Gastrocnemius medialis (tissue), 4 donors: ENCODE data around the gene RPS6KA2. TPM values are rescaled to one million over a fixed set of nuclear protein-coding genes. Genes with fewer than 3 reads are reported as not detected.

ENCODE experiments used
- ATAC-seq, 2 donors: fragments of 150-250 bp; one replicate each; pipeline ENCODE4 v1.9.1; 2016
- DNase-seq, 2 donors: peaks; one replicate each; pipeline ENCODE4 v3.0.0-alpha.2; 2019
- H3K27ac ChIP-seq, 4 donors: fragments of 200-600 bp; sonication (generic); 1 replicate in 1 of 4; 2 replicates in 3 of 4; pipeline ENCODE4 v1.5.1; 2016 to 2018; ENCODE audit warnings: mild to moderate bottlenecking in 2 of 4, moderate library complexity in 1 of 4
- H3K27me3 ChIP-seq, 3 donors: fragments of 200-600 bp; sonication (generic) in 2 of 3; 1 replicate in 1 of 3; 2 replicates in 2 of 3; pipeline versions ENCODE4 v1.5.1 to v1.6.0; 2016 to 2019; ENCODE audit warnings: mild to moderate bottlenecking in 1 of 3, moderate library complexity in 1 of 3
- H3K36me3 ChIP-seq, 2 donors: fragments of 200-600 bp; sonication (generic) in 1 of 2; one replicate each; pipeline ENCODE4 v1.5.1; 2017 to 2018
- H3K4me1 ChIP-seq, 2 donors: fragments of 200-600 bp; sonication (generic) in 1 of 2; one replicate each; pipeline ENCODE4 v1.5.1; 2016 to 2017; ENCODE audit warnings: mild to moderate bottlenecking in 2 of 2
- H3K4me3 ChIP-seq, 4 donors: fragments of 200-600 bp; sonication (generic) in 3 of 4; 1 replicate in 1 of 4; 2 replicates in 3 of 4; pipeline ENCODE4 v1.5.1; 2016 to 2019; ENCODE audit warnings: mild to moderate bottlenecking in 2 of 4
- H3K9me3 ChIP-seq, 3 donors: fragments of 200-600 bp; sonication (generic) in 2 of 3; 1 replicate in 1 of 3; 2 replicates in 2 of 3; pipeline ENCODE4 v1.5.1; 2016 to 2019
- CTCF ChIP-seq, 5 experiments: fragments of 450-650 bp in 3 of 5; fragments of 200-600 bp in 2 of 5; sonication (generic) in 2 of 5; IDR thresholded peaks in 4 of 5; conservative IDR thresholded peaks in 1 of 5; 1 replicate in 4 of 5; 2 replicates in 1 of 5; pipeline ENCODE4 v1.5.1; 2016 to 2019; ENCODE audit warnings: antibody characterized with exemption in 5 of 5, mild to moderate bottlenecking in 3 of 5, moderate library complexity in 3 of 5
- POLR2A ChIP-seq, 2 donors: fragments of 450-650 bp; IDR thresholded peaks; one replicate each; pipeline ENCODE4 v1.6.1; 2017; ENCODE audit warnings: antibody characterized with exemption in 2 of 2, mild to moderate bottlenecking in 2 of 2, moderate library complexity in 2 of 2
- in situ Hi-C, 4 donors: fragments of 200-750 bp; cut with MboI; loops; one replicate each; pipeline versions ENCODE4 v1.15.0 to v1.8.0; 2017; ENCODE audit warnings: low sequenced_read_pairs in 4 of 4
- intact Hi-C: fragments of 100-400 bp; cut with DNase I; formaldehyde crosslinking; loops from one replicate; pipeline ENCODE4 v1.15.1; 2023; ENCODE audit warnings: low total_unique reads
- total RNA-seq, 4 donors: library from RNA; depleted of rRNA; stranded (reverse); fragments of >200 nt; gene quantifications; one replicate each; pipeline versions ENCODE4 v1.1.0 to v1.2.3, GENCODE V29; 2016

RPS6KA2 gene
- total RNA-seq, 4 donors from 2014 or later, result 18.7 to 35.7 (median 27.4) TPM

DNA sequence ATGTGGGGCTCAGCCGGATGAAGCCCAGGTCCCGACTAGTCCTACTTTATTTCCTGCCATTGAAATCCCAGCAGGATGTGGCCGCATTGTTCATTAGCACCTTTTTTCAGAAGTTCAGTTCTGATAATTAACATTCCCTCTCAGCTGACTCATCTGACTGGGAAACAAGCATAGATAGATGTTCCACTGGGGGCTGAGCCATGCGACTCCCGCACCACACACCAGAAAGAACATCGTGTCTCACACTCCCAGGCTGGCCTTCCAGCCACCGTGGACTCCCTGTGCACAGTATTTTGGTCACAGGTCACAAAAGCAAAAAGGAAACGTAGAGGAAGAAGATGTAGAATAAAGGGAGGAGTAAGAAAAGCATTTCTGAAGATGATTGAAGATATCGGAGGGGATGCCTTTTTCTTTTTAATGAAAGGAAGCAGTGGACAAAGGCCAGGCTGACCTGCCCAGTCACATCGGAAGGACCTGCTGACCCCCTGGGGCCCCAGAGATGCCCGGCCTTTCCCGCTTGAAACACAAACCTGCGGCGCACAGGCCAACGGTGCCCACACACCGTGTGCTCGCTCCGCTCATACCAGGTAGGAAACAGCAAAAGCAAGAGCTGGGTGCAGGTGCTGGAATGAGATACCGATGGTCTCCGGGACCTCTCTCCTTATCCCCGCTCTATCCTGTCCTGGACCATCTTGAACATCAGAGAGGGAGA lies 11.8 kb downstream of the RPS6KA2 start:
- Histone ChIP-seq H3K4me3 (no peak overlapping the region), H3K36me3 (no peaks in the 10 kb centered on the region), H3K9me3 (no peaks in the 10 kb centered on the region), H3K27ac (peak overlapping the region; percentile 65 to 87 (median 76)), H3K27me3 (no peaks in the 10 kb centered on the region), H3K4me1 (peaks cover 40 to 79% of the 10 kb centered on the region in 2 donors)
- DNase-seq (peak; percentile 60 to 78), ATAC-seq (peak; percentile 55 to 79)
- intact Hi-C loops (no loop called here), in situ Hi-C loops (no loop called here)
- TF ChIP-seq POLR2A (IDR thresholded peaks at IDR 0.05), result no peak
- no peak for TF ChIP-seq CTCF (IDR thresholded peaks at IDR 0.05 in 4 of 5, conservative IDR thresholded peaks at IDR 0.05 in 1 of 5)

DNA sequence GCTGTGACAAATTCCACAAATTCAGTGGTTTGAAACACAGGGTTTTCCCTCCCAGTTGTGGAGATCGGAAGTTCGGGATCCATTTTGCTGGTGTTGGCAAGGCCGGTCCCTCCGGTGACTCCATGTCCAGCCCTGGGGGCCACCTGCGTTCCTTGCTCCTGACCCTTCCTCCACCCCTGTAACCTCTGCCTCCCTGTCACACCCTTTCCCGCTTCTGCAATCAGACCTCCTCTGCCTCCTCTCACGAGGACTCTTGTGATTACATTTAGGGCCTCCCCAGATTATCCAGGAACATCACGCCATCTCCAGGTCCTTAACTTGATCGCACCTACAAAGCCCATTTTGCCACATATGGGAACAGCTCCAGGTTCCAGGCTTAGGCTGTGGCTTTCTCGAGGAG lies 12.5 kb downstream of the RPS6KA2 start:
- peak; percentile 8 to 25 for ATAC-seq
- Histone ChIP-seq H3K27me3 (no peaks in the 10 kb centered on the region), H3K9me3 (no peaks in the 10 kb centered on the region), H3K36me3 (no peaks in the 10 kb centered on the region), H3K4me3 (no peak overlapping the region), H3K27ac (peak overlapping the region; percentile 65 to 87 (median 76)), H3K4me1 (peaks cover 38 to 79% of the 10 kb centered on the region in 2 donors)
- DNase-seq, result no peak
- in situ Hi-C loops (loop anchor here in 1 of 4 donors (5.0 kb wide), 1 partner anchor 52 kb away; no protein-coding TSS in a partner anchor), intact Hi-C loops (no loop called here)
- no peak for TF ChIP-seq CTCF (IDR thresholded peaks at IDR 0.05 in 4 of 5, conservative IDR thresholded peaks at IDR 0.05 in 1 of 5)
- no peak for TF ChIP-seq POLR2A (IDR thresholded peaks at IDR 0.05)

DNA sequence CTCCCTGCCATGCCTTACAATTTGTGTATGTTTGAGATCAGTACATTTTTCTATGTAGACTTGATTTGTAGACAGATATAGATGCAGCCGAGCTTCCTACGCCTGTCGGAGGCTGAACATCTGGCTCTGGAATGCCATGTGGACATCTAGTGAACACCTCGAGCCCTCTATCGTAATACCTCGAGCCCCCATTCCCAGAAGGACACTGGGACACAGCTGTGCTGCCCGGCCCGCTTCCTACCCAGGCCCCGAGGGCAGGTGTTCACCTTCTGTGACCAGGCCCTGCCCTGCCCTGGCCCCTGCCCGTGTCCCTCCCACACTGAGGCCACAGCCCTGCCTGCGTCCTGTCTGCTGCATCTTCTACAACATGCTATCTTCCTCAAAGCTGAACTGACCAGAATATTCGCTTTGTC lies 12.9 kb downstream of the RPS6KA2 start:
- peaks cover 35 to 76% of the 10 kb centered on the region in 2 donors for H3K4me1 ChIP-seq

GRCh38 chr6:166613027-166613426 lies 14.0 kb downstream of the RPS6KA2 start:
- Histone ChIP-seq H3K4me3 (no peak overlapping the region), H3K36me3 (no peaks in the 10 kb centered on the region), H3K27me3 (no peaks in the 10 kb centered on the region), H3K27ac (peak overlapping the region; percentile 65 to 87 (median 76)), H3K4me1 (peaks cover 35 to 72% of the 10 kb centered on the region in 2 donors), H3K9me3 (no peaks in the 10 kb centered on the region)
- DNase-seq (no peak), ATAC-seq (no peak)
- TF ChIP-seq CTCF (IDR thresholded peaks at IDR 0.05 in 4 of 5, conservative IDR thresholded peaks at IDR 0.05 in 1 of 5) (no peak), POLR2A (IDR thresholded peaks at IDR 0.05) (no peak)
- intact Hi-C loops, result no loop called here
- in situ Hi-C loops, result loop anchor here in 1 of 4 donors (5.0 kb wide), 1 partner anchor 51 kb away; no protein-coding TSS in a partner anchor

More for the DNA sequence above, 12.9 kb downstream of the RPS6KA2 start:
- no peak for ATAC-seq
- TF ChIP-seq CTCF (IDR thresholded peaks at IDR 0.05 in 4 of 5, conservative IDR thresholded peaks at IDR 0.05 in 1 of 5) (no peak), POLR2A (IDR thresholded peaks at IDR 0.05) (no peak)
- no peak for DNase-seq
- H3K9me3 ChIP-seq, result no peaks in the 10 kb centered on the region
- in situ Hi-C loops, result loop anchor here in 1 of 4 donors (5.0 kb wide), 1 partner anchor 52 kb away; no protein-coding TSS in a partner anchor
- peak overlapping the region; percentile 65 to 87 (median 76) for H3K27ac ChIP-seq
- intact Hi-C loops, result no loop called here
- H3K36me3 ChIP-seq, result no peaks in the 10 kb centered on the region
- H3K4me3 ChIP-seq, result no peak overlapping the region
- no peaks in the 10 kb centered on the region for H3K27me3 ChIP-seq
